AG04450 (cell line): Measurements from ENCODE around the gene CCDC9B. TPM values are rescaled to one million over a fixed set of nuclear protein-coding genes. Genes with fewer than 3 reads are reported as not detected.

Experiments used
- CTCF ChIA-PET: fragments of 300-600, 350-600 bp; formaldehyde crosslinking; extraction: SDS; loops from one replicate; lab custom pipeline; 2022; ENCODE audit warnings: antibody characterized with exemption, inconsistent platforms; lab: Charles Lee
- POLR2A ChIA-PET: fragments of 350-600 bp; formaldehyde crosslinking; extraction: SDS; loops from one replicate; lab custom pipeline; 2021; ENCODE audit warnings: antibody characterized with exemption, inconsistent platforms; lab: Yijun Ruan, JAX
- DNase-seq: peaks from one replicate; pipeline ENCODE4 v3.0.0-alpha.2; 2011; ENCODE audit warnings: low read depth, low spot score
- H3K27ac ChIP-seq: one replicate; pipeline ENCODE4 v1.5.1; 2012; ENCODE audit warnings: low read depth, low read length, control low read depth
- H3K27me3 ChIP-seq: one replicate; pipeline ENCODE4 v1.6.0; 2012; ENCODE audit warnings: low read length; ENCODE audit not compliant: control insufficient read depth, insufficient read depth
- H3K4me3 ChIP-seq: 2 replicates; pipeline ENCODE4 v1.5.1; 2011; ENCODE audit warnings: mild to moderate bottlenecking, low read depth, low read length, control low read depth
- H3K9me3 ChIP-seq: 2 replicates; pipeline ENCODE4 v1.5.1; 2012; ENCODE audit warnings: low read length; ENCODE audit not compliant: control insufficient read depth, insufficient read depth
- polyA plus RNA-seq: library from polyadenylated mRNA; depleted of rRNA; stranded (reverse); fragments of >200 nt; gene quantifications from 2 replicates; pipeline ENCODE4 v1.2.3, GENCODE V29; 2011
- TF ChIP-seq, protein P1 (sequence below): IDR thresholded peaks from 2 replicates; pipeline ENCODE4 v1.5.1; 2011; ENCODE audit warnings: low read depth, low read length, control low read depth, inconsistent platforms

The CCDC9B gene
- polyA plus RNA-seq, 1 experiment: 5.5 TPM

DNA sequence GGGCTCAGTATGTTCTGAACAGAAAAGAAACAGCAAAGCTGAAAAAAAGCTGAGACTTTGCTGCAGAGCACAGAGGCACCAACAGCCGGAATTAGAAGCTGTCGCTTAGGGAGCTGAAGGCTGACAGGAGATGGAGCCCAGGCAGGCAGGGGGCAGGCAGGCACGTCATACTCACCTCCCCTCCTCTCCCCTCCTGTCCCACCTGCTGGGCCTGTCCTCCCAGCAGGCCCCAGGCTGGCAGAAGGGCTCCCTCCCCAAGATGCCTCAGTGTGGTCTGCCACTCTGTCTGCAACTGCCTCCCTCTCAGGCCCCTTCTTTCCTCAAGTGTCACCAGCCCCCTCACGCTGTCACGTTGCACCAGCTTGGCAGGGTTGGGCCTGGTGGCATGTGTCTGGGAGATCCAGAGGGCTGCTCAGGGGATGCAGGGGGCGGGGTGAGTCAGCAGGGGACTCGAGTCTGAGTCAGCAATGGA lies 54.6 kb downstream of the CCDC9B start:
- no peak overlapping the region for H3K27ac ChIP-seq
- peaks cover 5% of the 10 kb centered on the region; the same call in 1 of the 2 replicates for H3K9me3 ChIP-seq
- ChIA-PET POLR2A (no interaction called here), CTCF (interaction anchor here (0.7 to 6.9 kb wide), 3 partner anchors 9 to 21 kb away, joined by 3 to 56 read pairs (median 3); no protein-coding TSS in a partner anchor)
- TF ChIP-seq, protein P1, sequence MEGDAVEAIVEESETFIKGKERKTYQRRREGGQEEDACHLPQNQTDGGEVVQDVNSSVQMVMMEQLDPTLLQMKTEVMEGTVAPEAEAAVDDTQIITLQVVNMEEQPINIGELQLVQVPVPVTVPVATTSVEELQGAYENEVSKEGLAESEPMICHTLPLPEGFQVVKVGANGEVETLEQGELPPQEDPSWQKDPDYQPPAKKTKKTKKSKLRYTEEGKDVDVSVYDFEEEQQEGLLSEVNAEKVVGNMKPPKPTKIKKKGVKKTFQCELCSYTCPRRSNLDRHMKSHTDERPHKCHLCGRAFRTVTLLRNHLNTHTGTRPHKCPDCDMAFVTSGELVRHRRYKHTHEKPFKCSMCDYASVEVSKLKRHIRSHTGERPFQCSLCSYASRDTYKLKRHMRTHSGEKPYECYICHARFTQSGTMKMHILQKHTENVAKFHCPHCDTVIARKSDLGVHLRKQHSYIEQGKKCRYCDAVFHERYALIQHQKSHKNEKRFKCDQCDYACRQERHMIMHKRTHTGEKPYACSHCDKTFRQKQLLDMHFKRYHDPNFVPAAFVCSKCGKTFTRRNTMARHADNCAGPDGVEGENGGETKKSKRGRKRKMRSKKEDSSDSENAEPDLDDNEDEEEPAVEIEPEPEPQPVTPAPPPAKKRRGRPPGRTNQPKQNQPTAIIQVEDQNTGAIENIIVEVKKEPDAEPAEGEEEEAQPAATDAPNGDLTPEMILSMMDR: no peak
- no peak overlapping the region for H3K4me3 ChIP-seq
- peaks cover 54% of the 10 kb centered on the region for H3K27me3 ChIP-seq
- DNase-seq: no peak

DNA sequence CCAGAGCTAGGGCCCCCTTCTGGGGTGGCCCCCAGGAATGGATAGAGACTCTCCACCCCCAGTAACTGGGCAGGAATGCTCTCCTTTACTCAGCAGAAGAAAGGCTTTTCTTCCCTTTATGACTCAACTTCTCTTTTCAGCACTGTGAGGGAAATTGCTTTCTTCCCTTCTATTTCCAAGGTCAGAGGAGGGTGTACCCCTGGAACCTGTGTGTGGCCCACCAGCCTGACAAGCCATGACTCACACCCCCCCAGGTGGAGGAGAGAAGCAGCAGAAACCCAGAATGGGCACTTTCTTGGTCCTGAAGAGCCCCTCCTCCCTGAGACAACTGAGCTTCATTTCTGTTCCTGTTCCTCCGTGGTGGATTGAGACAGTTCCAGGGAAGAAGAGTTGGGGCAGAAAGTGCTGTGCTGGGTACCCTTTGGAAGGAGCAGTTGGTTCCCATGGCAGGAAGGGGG lies 55.2 kb downstream of the CCDC9B start:
- TF ChIP-seq, protein P1: no peak
- CTCF ChIA-PET: interaction anchor here (0.6 to 6.9 kb wide), 5 partner anchors 11 to 68 kb away, joined by 3 to 56 read pairs (median 3); no protein-coding TSS in a partner anchor
- Histone ChIP-seq H3K4me3 (no peak overlapping the region), H3K27ac (no peak overlapping the region), H3K9me3 (peaks cover 7% of the 10 kb centered on the region; the same call in 1 of the 2 replicates), H3K27me3 (peaks cover 59% of the 10 kb centered on the region)
- POLR2A ChIA-PET: interaction anchor here (0.7 kb wide), 1 partner anchor 37 kb away, joined by 3 read pairs; no protein-coding TSS in a partner anchor
- no peak for DNase-seq

DNA sequence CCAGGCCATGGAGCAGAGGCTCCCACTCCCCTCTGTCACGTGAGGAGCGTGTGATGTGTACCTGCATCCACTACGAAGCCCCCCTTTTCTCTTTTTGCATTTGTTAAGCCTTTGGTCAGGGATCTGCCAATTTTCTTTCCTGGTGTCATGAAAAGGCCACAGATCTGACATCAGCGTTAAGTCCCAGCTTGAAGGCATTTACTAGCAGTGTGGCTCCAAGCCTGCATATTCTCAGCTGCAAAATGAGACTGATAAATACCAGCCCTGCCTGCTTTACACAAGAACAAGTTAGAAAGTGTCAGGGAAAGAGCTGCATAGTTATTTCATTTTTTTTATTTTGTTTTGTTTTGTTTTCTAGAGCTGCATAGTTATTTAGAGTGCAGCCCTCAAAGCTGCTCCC lies 55.6 kb downstream of the CCDC9B start:
- no peak for DNase-seq
- peaks cover 7% of the 10 kb centered on the region; the same call in 1 of the 2 replicates for H3K9me3 ChIP-seq
- ChIA-PET POLR2A (interaction anchor here (0.7 kb wide), 1 partner anchor 38 kb away, joined by 3 read pairs; no protein-coding TSS in a partner anchor), CTCF (interaction anchor here (0.6 to 6.9 kb wide), 4 partner anchors 11 to 68 kb away, joined by 3 to 56 read pairs (median 4); no protein-coding TSS in a partner anchor)
- H3K27ac ChIP-seq: no peak overlapping the region
- H3K4me3 ChIP-seq: no peak overlapping the region
- peaks cover 59% of the 10 kb centered on the region for H3K27me3 ChIP-seq
- TF ChIP-seq, protein P1: no peak

DNA sequence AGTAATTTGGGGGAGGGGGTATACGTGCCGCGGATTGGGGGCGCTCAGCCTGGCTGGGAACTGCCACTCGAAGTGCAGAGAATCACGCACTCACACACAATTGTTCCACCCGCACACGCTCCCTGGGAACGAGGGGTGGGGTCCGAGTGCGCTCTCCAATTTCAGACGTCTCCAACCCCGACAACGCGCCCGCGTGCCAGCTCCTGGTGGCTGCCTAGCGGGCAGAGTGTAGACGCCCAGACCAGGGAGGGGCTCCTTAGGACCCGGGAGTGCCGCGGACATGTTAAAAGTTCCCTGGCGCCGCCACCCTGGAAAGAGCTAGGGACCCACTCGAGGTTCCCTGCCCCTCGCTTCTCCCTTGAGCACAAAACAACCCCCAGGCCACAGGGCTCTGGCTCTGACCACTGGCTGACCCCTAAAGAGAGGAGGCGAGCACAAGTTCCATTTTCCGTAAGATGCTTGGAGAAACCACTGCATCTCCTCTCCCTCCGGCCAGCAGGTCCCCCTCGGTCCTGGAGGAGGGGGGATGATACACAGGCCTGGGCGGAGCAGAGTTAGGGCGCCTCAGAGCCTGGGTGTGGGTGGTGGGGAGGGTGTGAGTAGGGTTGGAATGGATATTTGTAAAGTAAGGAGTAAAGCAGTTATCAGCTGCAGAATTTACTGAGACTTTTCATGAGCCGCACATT lies 57.0 kb downstream of the CCDC9B start:
- no peak for DNase-seq
- TF ChIP-seq, protein P1: no peak
- Histone ChIP-seq H3K4me3 (no peak overlapping the region), H3K27me3 (peaks cover 64% of the 10 kb centered on the region), H3K9me3 (peaks cover 7% of the 10 kb centered on the region; the same call in 1 of the 2 replicates), H3K27ac (no peak overlapping the region)
- POLR2A ChIA-PET: no interaction called here
- CTCF ChIA-PET: interaction anchor here (0.7 to 1.1 kb wide), 4 partner anchors 9 to 172 kb away, joined by 3 to 5 read pairs (median 4); no protein-coding TSS in a partner anchor
